Osteocyte (in vitro differentiated cells): ENCODE results near the gene PRDM16. TPM values are rescaled to one million over a fixed set of nuclear protein-coding genes. Genes with fewer than 3 reads are reported as not detected.

Experiments
- DNase-seq: peaks from one replicate; pipeline ENCODE4 v3.0.0; 2021; ENCODE audit warnings: mixed read lengths; ENCODE audit not compliant: unreplicated experiment; ENCODE audit errors: extremely low spot score
- H3K27ac Mint-ChIP-seq: one replicate; pipeline ENCODE4 v1.8.0; 2021; ENCODE audit warnings: mild to moderate bottlenecking, mixed read lengths; ENCODE audit not compliant: unreplicated experiment
- H3K27me3 Mint-ChIP-seq: one replicate; pipeline ENCODE4 v1.8.0; 2021; ENCODE audit warnings: mixed read lengths; ENCODE audit not compliant: unreplicated experiment
- H3K36me3 Mint-ChIP-seq: one replicate; pipeline ENCODE4 v1.8.0; 2021; ENCODE audit warnings: mixed read lengths; ENCODE audit not compliant: unreplicated experiment
- H3K4me1 Mint-ChIP-seq: one replicate; pipeline ENCODE4 v1.8.0; 2021; ENCODE audit warnings: mixed read lengths; ENCODE audit not compliant: unreplicated experiment
- H3K4me3 Mint-ChIP-seq: one replicate; pipeline ENCODE4 v1.8.0; 2021; ENCODE audit warnings: mild to moderate bottlenecking, moderate library complexity, mixed read lengths; ENCODE audit not compliant: unreplicated experiment
- H3K9me3 Mint-ChIP-seq: one replicate; pipeline ENCODE4 v1.8.0; 2021; ENCODE audit warnings: mixed read lengths; ENCODE audit not compliant: unreplicated experiment
- total RNA-seq: library from RNA; stranded (reverse); gene quantifications from 2 replicates; pipeline ENCODE4 v1.2.1, GENCODE V29; 2021
- TF ChIP-seq, protein P1 (sequence below): fragments of 200-600 bp; sonication (generic); IDR thresholded peaks from 2 replicates; pipeline ENCODE4 v1.5.0; 2021; ENCODE audit warnings: antibody characterized with exemption, mild to moderate bottlenecking, moderate library complexity

The PRDM16 gene
- total RNA-seq, 1 donor from 2014 or later = 7.1 TPM

GRCh38 chr1:3188150-3188971 is 119.4 kb downstream of the PRDM16 start:
- H3K27me3 Mint-ChIP-seq = no peaks in the 10 kb centered on the region
- peaks cover 12% of the 10 kb centered on the region for H3K4me1 Mint-ChIP-seq
- no peak overlapping the region for H3K27ac Mint-ChIP-seq
- no peaks in the 10 kb centered on the region for H3K36me3 Mint-ChIP-seq
- H3K9me3 Mint-ChIP-seq = no peaks in the 10 kb centered on the region
- no peak for DNase-seq
- H3K4me3 Mint-ChIP-seq = no peak overlapping the region
- TF ChIP-seq, protein P1, sequence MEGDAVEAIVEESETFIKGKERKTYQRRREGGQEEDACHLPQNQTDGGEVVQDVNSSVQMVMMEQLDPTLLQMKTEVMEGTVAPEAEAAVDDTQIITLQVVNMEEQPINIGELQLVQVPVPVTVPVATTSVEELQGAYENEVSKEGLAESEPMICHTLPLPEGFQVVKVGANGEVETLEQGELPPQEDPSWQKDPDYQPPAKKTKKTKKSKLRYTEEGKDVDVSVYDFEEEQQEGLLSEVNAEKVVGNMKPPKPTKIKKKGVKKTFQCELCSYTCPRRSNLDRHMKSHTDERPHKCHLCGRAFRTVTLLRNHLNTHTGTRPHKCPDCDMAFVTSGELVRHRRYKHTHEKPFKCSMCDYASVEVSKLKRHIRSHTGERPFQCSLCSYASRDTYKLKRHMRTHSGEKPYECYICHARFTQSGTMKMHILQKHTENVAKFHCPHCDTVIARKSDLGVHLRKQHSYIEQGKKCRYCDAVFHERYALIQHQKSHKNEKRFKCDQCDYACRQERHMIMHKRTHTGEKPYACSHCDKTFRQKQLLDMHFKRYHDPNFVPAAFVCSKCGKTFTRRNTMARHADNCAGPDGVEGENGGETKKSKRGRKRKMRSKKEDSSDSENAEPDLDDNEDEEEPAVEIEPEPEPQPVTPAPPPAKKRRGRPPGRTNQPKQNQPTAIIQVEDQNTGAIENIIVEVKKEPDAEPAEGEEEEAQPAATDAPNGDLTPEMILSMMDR = no peak

DNA sequence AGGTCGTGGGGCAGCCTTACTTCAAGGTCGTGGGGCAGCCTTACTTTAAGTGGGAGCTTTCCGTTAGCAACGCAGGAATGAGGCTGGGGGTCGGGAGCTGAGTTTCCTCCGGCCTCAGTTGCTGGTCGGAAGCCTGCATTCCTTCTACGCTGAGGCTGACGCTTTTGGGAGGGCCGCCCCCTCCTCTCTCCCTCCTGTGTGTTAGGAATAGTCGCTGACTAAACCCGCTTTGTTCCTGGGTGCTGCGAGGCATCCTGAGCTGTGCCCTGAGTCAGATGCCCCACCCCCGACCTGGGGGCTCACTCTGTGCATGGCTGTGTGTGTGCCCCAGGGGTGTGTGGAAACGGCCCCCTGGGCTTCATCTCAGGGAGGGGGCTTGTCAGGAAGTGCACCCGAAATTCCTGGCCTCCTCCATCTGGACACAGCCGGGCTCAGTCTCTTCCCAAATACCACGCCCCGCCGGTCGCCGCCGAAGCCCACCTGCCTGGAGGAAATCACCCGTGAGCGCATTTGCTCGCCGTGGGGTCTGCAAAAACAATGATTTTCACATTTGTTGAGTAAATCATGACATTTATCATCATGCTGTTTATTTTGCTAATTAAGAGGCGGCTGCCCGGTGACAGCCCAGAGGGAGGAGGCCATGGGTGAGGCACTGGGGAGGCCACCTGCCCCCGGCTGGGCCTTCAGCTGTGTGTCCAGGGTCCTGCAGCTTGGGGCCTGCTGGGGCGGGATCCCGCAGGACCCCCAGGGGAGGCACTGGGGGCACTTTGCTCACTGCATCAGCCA is 121.4 kb downstream of the PRDM16 start:
- H3K27me3 Mint-ChIP-seq = no peaks in the 10 kb centered on the region
- H3K4me3 Mint-ChIP-seq = no peak overlapping the region
- no peak overlapping the region for H3K27ac Mint-ChIP-seq
- DNase-seq = no peak
- TF ChIP-seq, protein P1 = no peak
- peaks cover 24% of the 10 kb centered on the region for H3K4me1 Mint-ChIP-seq
- H3K9me3 Mint-ChIP-seq = no peaks in the 10 kb centered on the region
- no peaks in the 10 kb centered on the region for H3K36me3 Mint-ChIP-seq

GRCh38 chr1:3192361-3192760 is 123.4 kb downstream of the PRDM16 start:
- no peak overlapping the region for H3K4me3 Mint-ChIP-seq
- TF ChIP-seq, protein P1 = no peak
- peaks cover 23% of the 10 kb centered on the region for H3K4me1 Mint-ChIP-seq
- H3K9me3 Mint-ChIP-seq = no peaks in the 10 kb centered on the region
- no peaks in the 10 kb centered on the region for H3K36me3 Mint-ChIP-seq
- H3K27ac Mint-ChIP-seq = no peak overlapping the region
- no peaks in the 10 kb centered on the region for H3K27me3 Mint-ChIP-seq
- no peak for DNase-seq

DNA sequence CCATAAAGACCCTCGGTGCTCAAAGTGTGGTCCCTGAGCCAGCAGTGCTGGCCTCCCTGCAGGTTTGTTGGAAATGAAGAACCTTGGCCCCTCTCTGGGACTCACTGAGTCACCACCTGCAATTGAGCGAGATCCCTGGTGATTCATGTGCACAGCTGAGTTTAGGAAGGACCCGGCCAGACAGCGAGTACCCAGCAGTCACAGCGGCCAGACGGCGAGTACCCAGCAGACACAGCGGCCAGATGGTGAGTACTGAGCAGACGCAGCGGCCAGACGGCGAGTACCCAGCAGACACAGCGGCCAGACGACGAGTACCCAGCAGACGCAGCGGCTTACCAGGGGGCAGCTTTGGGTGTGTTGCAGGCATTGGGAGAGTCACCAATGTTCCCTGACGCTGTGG is 123.8 kb downstream of the PRDM16 start:
- no peaks in the 10 kb centered on the region for H3K27me3 Mint-ChIP-seq
- TF ChIP-seq, protein P1 = no peak
- no peak for DNase-seq
- H3K4me1 Mint-ChIP-seq = peaks cover 23% of the 10 kb centered on the region
- no peak overlapping the region for H3K4me3 Mint-ChIP-seq
- no peaks in the 10 kb centered on the region for H3K36me3 Mint-ChIP-seq
- H3K9me3 Mint-ChIP-seq = no peaks in the 10 kb centered on the region
- H3K27ac Mint-ChIP-seq = no peak overlapping the region

GRCh38 chr1:3193811-3194210 is 124.8 kb downstream of the PRDM16 start:
- TF ChIP-seq, protein P1 = no peak
- H3K27ac Mint-ChIP-seq = no peak overlapping the region
- peaks cover 23% of the 10 kb centered on the region for H3K4me1 Mint-ChIP-seq
- no peaks in the 10 kb centered on the region for H3K27me3 Mint-ChIP-seq
- H3K36me3 Mint-ChIP-seq = no peaks in the 10 kb centered on the region
- no peak for DNase-seq
- H3K4me3 Mint-ChIP-seq = no peak overlapping the region
- H3K9me3 Mint-ChIP-seq = no peaks in the 10 kb centered on the region
